GM21717 (cell line): Measurements from ENCODE around the gene PCDHGA4.
"Not testable (repeated sequence)": the region's sequence is repeated elsewhere in the genome, so short reads cannot be mapped to it uniquely, and the experiment has no call there.

Experiments used
- ATAC-seq: cut with Tn5 transposase; IDR thresholded peaks from one replicate; pipeline ENCODE4 v1.9.1; 2021; ENCODE audit warnings: mild to moderate bottlenecking, moderate library complexity; ENCODE audit not compliant: unreplicated experiment

PCDHGA4 gene

GRCh38 chr5:141346017-141346416, 8.8 kb upstream of the PCDHGA4 start:
- not testable (repeated sequence) for ATAC-seq

GRCh38 chr5:141349917-141350619, 4.8 kb upstream of the PCDHGA4 start, which contains the start of gene PCDHGB1:
PCDHGB1 (plus strand) TSS chr5:141350099; CDS start chr5:141350261, 162 bp downstream.
- peak; percentile 66 for ATAC-seq

- no peak for ATAC-seq
Measured at GRCh38 chr5:141351591-141351990, 3.2 kb upstream of the PCDHGA4 start.

DNA sequence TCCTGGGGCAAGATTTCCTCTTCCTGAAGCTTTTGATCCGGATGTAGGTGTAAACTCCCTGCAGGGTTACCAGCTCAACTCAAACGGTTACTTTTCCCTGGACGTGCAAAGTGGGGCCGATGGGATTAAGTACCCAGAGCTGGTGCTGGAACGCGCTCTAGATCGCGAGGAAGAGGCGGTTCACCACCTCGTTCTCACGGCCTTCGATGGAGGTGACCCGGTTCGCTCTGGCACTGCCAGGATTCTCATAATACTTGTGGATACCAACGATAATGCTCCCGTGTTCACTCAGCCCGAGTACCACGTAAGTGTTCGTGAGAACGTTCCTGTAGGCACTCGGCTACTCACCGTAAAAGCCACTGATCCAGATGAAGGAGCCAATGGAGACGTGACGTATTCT, 820 bp downstream of the PCDHGA4 start:
- no peak for ATAC-seq

DNA sequence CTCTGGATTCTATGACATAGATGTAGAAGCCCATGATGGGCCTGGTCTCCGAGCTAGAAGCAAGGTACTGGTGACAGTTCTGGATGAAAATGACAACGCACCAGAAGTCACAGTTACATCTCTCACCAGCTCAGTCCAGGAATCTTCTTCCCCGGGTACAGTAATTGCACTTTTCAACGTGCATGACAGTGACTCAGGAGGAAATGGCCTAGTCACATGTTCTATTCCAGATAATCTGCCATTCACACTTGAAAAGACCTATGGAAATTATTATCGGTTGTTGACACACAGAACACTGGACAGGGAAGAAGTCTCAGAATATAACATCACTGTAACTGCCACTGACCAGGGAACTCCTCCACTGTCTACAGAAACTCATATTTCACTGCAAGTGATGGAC, 1.3 kb downstream of the PCDHGA4 start:
- no peak for ATAC-seq

- ATAC-seq, result no peak
Measured at GRCh38 chr5:141356950-141357349, 2.1 kb downstream of the PCDHGA4 start.

- ATAC-seq, result peak; percentile 78
Measured at GRCh38 chr5:141359790-141360426, 5.1 kb downstream of the PCDHGA4 start, which contains the start of gene PCDHGB2. PCDHGB2 (plus strand) TSS chr5:141359994; CDS start chr5:141360136, 142 bp downstream.

GRCh38 chr5:141360685-141361084, 5.9 kb downstream of the PCDHGA4 start:
- no peak for ATAC-seq

GRCh38 chr5:141362719-141363118, 7.9 kb downstream of the PCDHGA4 start:
- no peak for ATAC-seq

GRCh38 chr5:141363952-141364660, 9.3 kb downstream of the PCDHGA4 start, which contains the start of gene PCDHGA5:
PCDHGA5 (plus strand) TSS chr5:141364162; CDS start chr5:141364331, 169 bp downstream.
- no peak for ATAC-seq

DNA sequence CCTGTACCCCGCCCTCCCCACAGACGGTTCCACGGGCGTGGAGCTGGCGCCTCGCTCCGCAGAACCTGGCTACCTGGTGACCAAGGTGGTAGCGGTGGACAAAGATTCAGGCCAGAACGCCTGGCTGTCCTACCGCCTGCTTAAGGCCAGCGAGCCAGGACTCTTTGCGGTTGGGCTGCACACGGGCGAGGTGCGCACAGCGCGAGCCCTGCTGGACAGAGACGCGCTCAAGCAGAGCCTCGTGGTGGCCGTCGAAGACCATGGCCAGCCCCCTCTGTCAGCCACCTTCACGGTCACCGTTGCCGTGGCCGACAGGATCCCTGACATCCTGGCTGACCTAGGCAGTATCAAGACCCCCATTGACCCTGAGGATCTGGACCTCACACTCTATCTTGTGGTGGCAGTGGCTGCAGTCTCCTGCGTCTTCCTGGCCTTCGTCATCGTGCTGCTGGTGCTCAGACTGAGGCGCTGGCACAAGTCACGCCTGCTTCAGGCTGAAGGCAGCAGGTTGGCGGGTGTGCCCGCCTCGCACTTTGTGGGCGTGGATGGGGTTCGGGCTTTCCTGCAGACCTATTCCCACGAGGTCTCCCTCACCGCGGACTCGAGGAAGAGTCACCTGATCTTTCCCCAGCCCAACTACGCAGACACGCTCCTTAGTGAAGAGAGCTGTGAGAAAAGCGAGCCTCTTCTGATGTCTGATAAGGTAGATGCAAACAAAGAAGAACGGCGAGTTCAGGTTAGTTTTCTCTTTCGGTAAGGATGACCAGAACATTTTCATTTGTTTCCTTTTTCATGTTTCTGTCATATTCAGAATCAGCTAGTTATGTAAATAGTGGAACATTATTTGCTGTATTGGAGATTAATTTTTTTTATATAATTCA, 11.4 kb downstream of the PCDHGA4 start:
- no peak for ATAC-seq

DNA sequence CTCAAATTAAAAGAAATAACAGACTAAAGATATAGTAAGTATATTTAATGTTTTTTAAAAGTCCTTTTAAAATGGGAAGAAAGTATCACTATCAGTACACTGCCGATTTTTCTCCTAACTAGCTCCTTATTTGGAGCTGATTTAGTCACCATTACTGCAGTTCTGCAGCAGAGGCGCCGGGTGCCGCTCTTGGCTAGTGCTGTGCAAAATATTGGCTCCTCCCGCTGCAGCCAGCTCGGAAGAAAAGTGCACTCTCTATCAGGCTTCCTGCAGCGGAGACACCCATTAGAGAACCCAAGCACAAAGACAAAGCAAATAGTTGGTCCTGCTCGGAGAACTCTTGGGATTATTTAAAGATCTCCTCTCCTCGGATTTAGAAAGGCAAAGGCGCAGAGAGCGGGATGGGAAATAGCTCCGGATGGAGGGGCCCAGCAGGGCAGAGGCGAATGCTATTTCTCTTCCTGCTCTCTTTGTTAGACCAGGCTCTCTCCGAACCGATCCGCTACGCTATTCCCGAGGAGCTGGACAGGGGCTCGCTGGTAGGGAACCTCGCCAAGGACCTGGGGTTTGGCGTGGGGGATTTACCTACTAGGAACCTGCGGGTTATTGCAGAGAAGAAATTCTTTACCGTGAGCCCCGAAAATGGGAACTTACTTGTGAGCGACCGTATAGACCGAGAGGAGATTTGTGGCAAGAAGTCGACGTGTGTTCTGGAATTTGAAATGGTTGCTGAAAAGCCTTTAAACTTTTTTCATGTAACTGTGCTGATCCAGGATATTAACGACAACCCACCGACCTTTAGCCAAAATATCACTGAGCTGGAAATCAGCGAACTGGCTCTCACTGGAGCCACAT, 15.4 kb downstream of the PCDHGA4 start, which contains the start of gene PCDHGB3:
Gene PCDHGB3, plus strand, starts transcription at position 249 of the 855 bp plus-strand sequence. Its CDS starts 153 bp downstream, at position 402.
- peak; percentile 73 for ATAC-seq

DNA sequence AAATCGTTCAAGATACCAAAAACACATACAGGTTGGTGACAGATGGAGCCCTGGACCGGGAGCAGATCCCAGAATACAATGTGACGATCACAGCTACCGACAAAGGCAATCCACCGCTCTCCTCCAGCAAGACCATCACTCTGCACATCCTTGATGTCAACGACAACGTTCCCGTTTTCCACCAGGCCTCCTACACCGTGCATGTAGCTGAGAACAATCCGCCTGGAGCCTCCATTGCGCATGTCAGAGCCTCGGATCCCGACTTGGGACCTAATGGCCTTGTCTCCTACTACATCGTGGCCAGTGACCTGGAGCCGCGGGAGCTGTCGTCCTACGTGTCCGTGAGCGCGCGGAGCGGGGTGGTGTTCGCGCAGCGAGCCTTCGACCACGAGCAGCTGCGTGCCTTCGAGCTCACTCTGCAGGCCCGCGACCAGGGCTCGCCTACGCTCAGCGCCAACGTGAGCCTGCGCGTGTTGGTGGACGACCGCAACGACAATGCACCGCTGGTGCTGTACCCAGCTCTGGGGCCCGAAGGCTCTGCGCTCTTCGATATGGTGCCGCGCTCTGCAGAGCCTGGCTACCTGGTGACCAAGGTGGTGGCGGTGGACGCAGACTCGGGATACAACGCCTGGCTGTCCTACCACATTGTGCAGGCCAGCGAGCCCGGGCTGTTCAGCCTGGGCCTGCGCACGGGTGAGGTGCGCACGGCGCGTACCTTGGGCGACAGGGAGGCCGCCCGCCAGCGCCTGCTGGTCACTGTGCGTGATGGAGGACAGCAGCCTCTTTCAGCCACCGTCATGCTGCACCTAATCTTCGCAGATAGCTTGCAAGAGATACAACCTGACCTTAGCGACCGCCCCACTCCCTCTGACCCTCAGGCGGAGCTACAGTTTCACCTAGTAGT, 17.0 kb downstream of the PCDHGA4 start:
- ATAC-seq, result no peak

DNA sequence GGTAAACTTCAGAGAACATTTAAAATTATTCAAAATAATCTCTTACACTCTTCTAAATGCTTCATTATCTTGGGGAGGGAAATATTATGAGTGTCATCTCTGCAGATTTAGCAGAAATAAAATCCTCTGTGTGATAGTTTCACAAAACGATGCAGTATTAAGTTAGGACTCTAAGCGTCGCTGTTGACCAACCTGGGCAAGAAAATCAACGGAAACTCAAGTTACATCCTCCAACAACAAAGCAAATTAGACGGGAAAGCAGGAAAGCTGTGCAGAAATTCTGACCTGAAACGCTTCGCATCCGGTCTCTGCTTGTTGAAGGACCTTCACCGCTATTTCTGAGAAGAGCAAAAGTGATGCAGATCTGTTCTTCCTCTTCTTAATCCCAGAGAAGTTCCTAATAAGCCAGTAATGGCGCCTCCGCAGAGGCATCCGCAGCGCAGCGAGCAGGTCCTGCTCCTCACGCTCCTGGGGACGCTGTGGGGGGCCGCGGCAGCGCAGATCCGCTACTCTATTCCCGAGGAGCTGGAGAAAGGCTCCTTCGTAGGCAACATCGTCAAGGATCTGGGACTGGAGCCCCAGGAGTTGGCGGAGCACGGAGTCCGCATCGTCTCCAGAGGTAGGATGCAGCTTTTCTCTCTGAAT, 19.0 kb downstream of the PCDHGA4 start, which contains the start of gene PCDHGA6:
Gene PCDHGA6, plus strand, starts transcription at position 219 of the 645 bp plus-strand sequence. Its CDS starts 193 bp downstream, at position 412.
- ATAC-seq, result no peak

DNA sequence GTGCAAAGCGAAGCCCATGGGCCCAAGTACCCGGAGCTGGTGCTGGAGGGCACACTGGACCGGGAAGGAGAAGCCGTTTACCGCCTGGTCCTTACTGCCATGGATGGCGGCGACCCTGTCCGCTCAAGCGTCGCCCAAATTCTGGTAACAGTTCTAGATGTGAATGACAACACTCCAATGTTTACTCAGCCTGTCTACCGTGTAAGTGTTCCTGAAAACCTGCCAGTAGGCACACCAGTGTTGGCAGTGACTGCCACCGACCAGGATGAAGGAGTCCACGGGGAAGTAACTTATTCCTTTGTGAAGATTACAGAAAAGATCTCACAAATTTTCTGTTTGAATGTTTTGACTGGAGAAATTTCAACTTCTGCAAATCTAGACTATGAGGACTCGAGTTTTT, 19.8 kb downstream of the PCDHGA4 start:
- no peak for ATAC-seq

GRCh38 chr5:141375444-141376155, 20.8 kb downstream of the PCDHGA4 start:
- not testable (repeated sequence) for ATAC-seq
